Endothelial cell of umbilical vein (primary cell): ENCODE data around the gene TMPRSS3. TPM values are rescaled to one million over a fixed set of nuclear protein-coding genes. Genes with fewer than 3 reads are reported as not detected.

Source experiments
- BruUV-seq: library from RNA; stranded (reverse); fragments of 400-500 nt; replicated peaks from 2 replicates; lab custom pipeline; 2021; lab: Mats Ljungman, UMichigan
- CTCF ChIA-PET: fragments of 300-600, 350-600 bp; sonication (Branson Sonifier 250); formaldehyde crosslinking; loops from one replicate; lab custom pipeline; 2021; ENCODE audit warnings: antibody characterized with exemption, inconsistent platforms; lab: Charles Lee
- POLR2A ChIA-PET: fragments of 300-600, 350-600 bp; sonication (Branson Sonifier 250); formaldehyde crosslinking; loops from one replicate; lab custom pipeline; 2021; ENCODE audit warnings: antibody characterized with exemption, inconsistent platforms; lab: Charles Lee
- DNase-seq: peaks from one replicate; pipeline ENCODE4 v3.0.0-alpha.2; 2011; ENCODE audit warnings: low read depth, low spot score
- FAIRE-seq: peaks from 2 replicates; lab custom pipeline; 2011; peaks lifted over from hg19 to GRCh38; lab: Jason Lieb, UNC
- H2AFZ ChIP-seq: 2 replicates; pipeline ENCODE4 v1.6.0; 2012; ENCODE audit warnings: low read depth, low read length, control low read depth, inconsistent platforms
- H3K27ac ChIP-seq: 2 replicates; pipeline ENCODE4 v1.5.1; 2011; ENCODE audit warnings: low read depth, mild to moderate bottlenecking, control low read depth, low read length, moderate library complexity; ENCODE audit not compliant: insufficient read depth
- H3K27me3 ChIP-seq, 2 experiments: 2 replicates each; pipeline versions ENCODE4 v1.6.0 to v1.6.1; 2011; ENCODE audit warnings: low read length in 2 of 2, mixed read lengths in 1 of 2; ENCODE audit not compliant: control insufficient read depth in 2 of 2, insufficient read depth in 2 of 2
- H3K36me3 ChIP-seq, 2 experiments: 2 replicates in 1 of 2; 3 replicates in 1 of 2; pipeline ENCODE4 v1.5.1; 2011; ENCODE audit warnings: low read length in 2 of 2, mild to moderate bottlenecking in 1 of 2, moderate library complexity in 1 of 2; ENCODE audit not compliant: control insufficient read depth in 2 of 2, insufficient read depth in 2 of 2; ENCODE audit errors: extremely low read depth in 1 of 2
- H3K4me1 ChIP-seq: 3 replicates; pipeline ENCODE4 v1.5.1; 2011; ENCODE audit warnings: mild to moderate bottlenecking, low read length; ENCODE audit not compliant: control insufficient read depth, insufficient read depth; ENCODE audit errors: extremely low read depth
- H3K4me2 ChIP-seq: 2 replicates; pipeline ENCODE4 v1.6.1; 2011; ENCODE audit warnings: low read length, control low read depth, mixed read lengths; ENCODE audit not compliant: insufficient read depth
- H3K4me3 ChIP-seq, 3 experiments: fragments of 200-600 bp in 1 of 3; sonication (generic), shearing (Covaris generic) in 1 of 3; replicated peaks in 1 of 3; 2 replicates each; pipeline ENCODE4 v1.5.1; 2011 to 2016; ENCODE audit warnings: control low read depth in 3 of 3, low read length in 3 of 3, mild to moderate bottlenecking in 2 of 3, inconsistent platforms in 1 of 3, low read depth in 1 of 3, moderate library complexity in 1 of 3; ENCODE audit not compliant: insufficient read depth in 1 of 3
- H3K79me2 ChIP-seq: 2 replicates; pipeline ENCODE4 v1.6.0; 2012; ENCODE audit warnings: low read length, inconsistent platforms; ENCODE audit not compliant: control insufficient read depth, insufficient read depth
- H3K9ac ChIP-seq: replicated peaks from 2 replicates; pipeline ENCODE3; 2011; ENCODE audit warnings: low read length, control low read depth; ENCODE audit not compliant: insufficient read depth; ENCODE audit errors: extremely low read depth
- H3K9me1 ChIP-seq: replicated peaks from 3 replicates; pipeline ENCODE4 v1.6.0; 2011; ENCODE audit warnings: mild to moderate bottlenecking, low read length; ENCODE audit not compliant: control insufficient read depth, insufficient read depth; ENCODE audit errors: extremely low read depth
- H3K9me3 ChIP-seq: replicated peaks from 2 replicates; pipeline ENCODE4 v1.5.1; 2012; ENCODE audit warnings: low read length, inconsistent platforms; ENCODE audit not compliant: control insufficient read depth, insufficient read depth
- H4K20me1 ChIP-seq: replicated peaks from 2 replicates; pipeline ENCODE3; 2011; ENCODE audit warnings: mild to moderate bottlenecking, low read length; ENCODE audit not compliant: control insufficient read depth, insufficient read depth; ENCODE audit errors: extremely low read depth
- EZH2 ChIP-seq: IDR thresholded peaks from 2 replicates; pipeline ENCODE4 v1.6.1; 2012; ENCODE audit warnings: borderline replicate concordance, low read depth, mild to moderate bottlenecking, moderate library complexity, low read length, inconsistent platforms; ENCODE audit not compliant: severe bottlenecking
- FOS ChIP-seq: IDR thresholded peaks from 2 replicates; pipeline ENCODE4 v1.6.1; 2011; ENCODE audit warnings: mild to moderate bottlenecking, low read length, moderate library complexity, borderline replicate concordance; ENCODE audit not compliant: insufficient read depth
- GATA2 ChIP-seq: IDR thresholded peaks from 2 replicates; pipeline ENCODE4 v1.7.0; 2011; ENCODE audit warnings: low read depth, mild to moderate bottlenecking, moderate library complexity, mixed read lengths, low read length; ENCODE audit not compliant: insufficient read length, insufficient read depth
- JUN ChIP-seq: IDR thresholded peaks from 2 replicates; pipeline ENCODE4 v1.6.1; 2011; ENCODE audit warnings: borderline replicate concordance, low read depth; ENCODE audit not compliant: insufficient read length, insufficient read depth
- MYC ChIP-seq: IDR thresholded peaks from one replicate; pipeline ENCODE4 v1.6.1; 2011; ENCODE audit warnings: mild to moderate bottlenecking, low read depth, low read length
- POLR2A ChIP-seq: IDR thresholded peaks from 2 replicates; pipeline ENCODE4 v1.6.1; 2012; ENCODE audit warnings: low read depth, mild to moderate bottlenecking, control low read depth, low read length
- POLR2AphosphoS5 ChIP-seq: IDR thresholded peaks from 2 replicates; pipeline ENCODE4 v1.6.1; 2012; ENCODE audit warnings: low read depth, mild to moderate bottlenecking, control low read depth, low read length, moderate library complexity; ENCODE audit not compliant: insufficient read depth
- dilution Hi-C: fragments of 300-500 bp; cut with MboI; formaldehyde crosslinking; loops from one replicate; pipeline ENCODE4 v1.15.0; 2019; ENCODE audit warnings: low sequenced_read_pairs; ENCODE audit not compliant: extremely low pct_ligation_motif_present
- intact Hi-C: fragments of 100-400 bp; cut with micrococcal nuclease; formaldehyde crosslinking; loops from one replicate; pipeline ENCODE4 v1.10.0; 2022
- polyA plus RNA-seq, 4 experiments: library from polyadenylated mRNA; depleted of rRNA in 3 of 4; stranded (reverse) in 3 of 4; unstranded in 1 of 4; fragments of >200 nt; gene quantifications; 2 replicates each; pipeline versions ENCODE4 v1.2.1 to v1.2.3, GENCODE V29; 2011 to 2012; ENCODE audit warnings: missing spikeins in 1 of 4
- total RNA-seq: library from RNA; stranded (reverse); gene quantifications from 2 replicates; pipeline ENCODE4 v1.2.3, GENCODE V29; 2021
- TF ChIP-seq, protein P1 (sequence below): IDR thresholded peaks from 2 replicates; pipeline ENCODE4 v1.6.1; 2011; ENCODE audit not compliant: insufficient read depth, insufficient read length
- TF ChIP-seq, protein P2 (sequence below), 2 donors: IDR thresholded peaks; 1 replicate in 1 of 2; 2 replicates in 1 of 2; pipeline ENCODE4 v1.5.1; 2011; ENCODE audit warnings: low read length in 2 of 2, mild to moderate bottlenecking in 2 of 2, moderate library complexity in 2 of 2, control low read depth in 1 of 2, inconsistent platforms in 1 of 2, low read depth in 1 of 2; ENCODE audit not compliant: insufficient read depth in 1 of 2; ENCODE audit errors: extremely low read depth in 1 of 2

Gene TMPRSS3
- total and polyA plus RNA-seq, 2 donors (not counting 3 experiments of a cell fraction or from before 2014, with no cell fraction given), result not detected

DNA sequence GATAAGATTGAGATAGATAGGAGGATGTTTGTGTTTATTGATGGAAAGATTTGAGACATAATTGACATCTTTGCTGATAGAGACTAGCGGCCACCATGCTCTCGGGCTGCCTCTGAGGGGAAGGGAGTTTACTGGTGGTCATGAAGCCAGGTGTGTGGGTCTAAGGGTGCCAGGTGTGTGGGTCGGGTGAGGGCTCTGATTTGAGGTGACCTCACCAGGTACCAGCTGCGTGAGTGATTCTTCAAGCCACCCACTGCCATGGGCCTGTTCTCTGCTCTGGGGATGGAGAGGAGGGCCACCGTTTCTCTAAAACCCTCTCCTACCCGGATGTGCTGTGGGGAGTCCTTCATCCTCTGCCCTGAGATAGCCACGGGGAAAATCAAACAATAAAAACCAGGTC, 11.0 kb upstream of the TMPRSS3 start:
- H3K4me1 ChIP-seq, result no peaks in the 10 kb centered on the region
- H3K36me3 ChIP-seq, result no peaks in the 10 kb centered on the region
- intact Hi-C loops (no loop called here), dilution Hi-C loops (no loop called here)
- POLR2A ChIA-PET, result no interaction called here
- no peak overlapping the region for H3K4me2 ChIP-seq
- H3K27me3 ChIP-seq, result peaks cover 0 to 11% of the 10 kb centered on the region in 2 experiments
- no peak overlapping the region for H2AFZ ChIP-seq
- CTCF ChIA-PET, result no interaction called here
- no peak overlapping the region for H3K9ac ChIP-seq
- no peaks in the 10 kb centered on the region for H3K79me2 ChIP-seq
- H3K4me3 ChIP-seq, result no peak overlapping the region
- FAIRE-seq (no peak), DNase-seq (no peak)
- no peaks in the 10 kb centered on the region for H3K9me1 ChIP-seq
- no peaks in the 10 kb centered on the region for H4K20me1 ChIP-seq
- H3K9me3 ChIP-seq, result no peaks in the 10 kb centered on the region
- no peak overlapping the region for H3K27ac ChIP-seq
- no TSS peak for BruUV-seq
- TF ChIP-seq JUN, result no peak
- TF ChIP-seq EZH2, result no peak
- TF ChIP-seq POLR2A, result no peak
- TF ChIP-seq POLR2AphosphoS5, result no peak
- TF ChIP-seq, protein P1, sequence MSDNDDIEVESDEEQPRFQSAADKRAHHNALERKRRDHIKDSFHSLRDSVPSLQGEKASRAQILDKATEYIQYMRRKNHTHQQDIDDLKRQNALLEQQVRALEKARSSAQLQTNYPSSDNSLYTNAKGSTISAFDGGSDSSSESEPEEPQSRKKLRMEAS, result no peak
- TF ChIP-seq, protein P2, sequence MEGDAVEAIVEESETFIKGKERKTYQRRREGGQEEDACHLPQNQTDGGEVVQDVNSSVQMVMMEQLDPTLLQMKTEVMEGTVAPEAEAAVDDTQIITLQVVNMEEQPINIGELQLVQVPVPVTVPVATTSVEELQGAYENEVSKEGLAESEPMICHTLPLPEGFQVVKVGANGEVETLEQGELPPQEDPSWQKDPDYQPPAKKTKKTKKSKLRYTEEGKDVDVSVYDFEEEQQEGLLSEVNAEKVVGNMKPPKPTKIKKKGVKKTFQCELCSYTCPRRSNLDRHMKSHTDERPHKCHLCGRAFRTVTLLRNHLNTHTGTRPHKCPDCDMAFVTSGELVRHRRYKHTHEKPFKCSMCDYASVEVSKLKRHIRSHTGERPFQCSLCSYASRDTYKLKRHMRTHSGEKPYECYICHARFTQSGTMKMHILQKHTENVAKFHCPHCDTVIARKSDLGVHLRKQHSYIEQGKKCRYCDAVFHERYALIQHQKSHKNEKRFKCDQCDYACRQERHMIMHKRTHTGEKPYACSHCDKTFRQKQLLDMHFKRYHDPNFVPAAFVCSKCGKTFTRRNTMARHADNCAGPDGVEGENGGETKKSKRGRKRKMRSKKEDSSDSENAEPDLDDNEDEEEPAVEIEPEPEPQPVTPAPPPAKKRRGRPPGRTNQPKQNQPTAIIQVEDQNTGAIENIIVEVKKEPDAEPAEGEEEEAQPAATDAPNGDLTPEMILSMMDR (IDR thresholded peaks at IDR 0.05; ENCODE audit: extremely low read depth in 1 of 2, insufficient read depth in 1 of 2, low read depth in 1 of 2, low read length in 2 of 2), result no peak
- TF ChIP-seq GATA2, result no peak
- no peak for TF ChIP-seq FOS
- no peak for TF ChIP-seq MYC
